ENCODE data around the gene ZNF777. TPM values are rescaled to one million over a fixed set of nuclear protein-coding genes. Genes with fewer than 3 reads are reported as not detected.

Gene ZNF777
- total RNA-seq, 1 experiment from 2014 or later: 15.6 TPM

DNA sequence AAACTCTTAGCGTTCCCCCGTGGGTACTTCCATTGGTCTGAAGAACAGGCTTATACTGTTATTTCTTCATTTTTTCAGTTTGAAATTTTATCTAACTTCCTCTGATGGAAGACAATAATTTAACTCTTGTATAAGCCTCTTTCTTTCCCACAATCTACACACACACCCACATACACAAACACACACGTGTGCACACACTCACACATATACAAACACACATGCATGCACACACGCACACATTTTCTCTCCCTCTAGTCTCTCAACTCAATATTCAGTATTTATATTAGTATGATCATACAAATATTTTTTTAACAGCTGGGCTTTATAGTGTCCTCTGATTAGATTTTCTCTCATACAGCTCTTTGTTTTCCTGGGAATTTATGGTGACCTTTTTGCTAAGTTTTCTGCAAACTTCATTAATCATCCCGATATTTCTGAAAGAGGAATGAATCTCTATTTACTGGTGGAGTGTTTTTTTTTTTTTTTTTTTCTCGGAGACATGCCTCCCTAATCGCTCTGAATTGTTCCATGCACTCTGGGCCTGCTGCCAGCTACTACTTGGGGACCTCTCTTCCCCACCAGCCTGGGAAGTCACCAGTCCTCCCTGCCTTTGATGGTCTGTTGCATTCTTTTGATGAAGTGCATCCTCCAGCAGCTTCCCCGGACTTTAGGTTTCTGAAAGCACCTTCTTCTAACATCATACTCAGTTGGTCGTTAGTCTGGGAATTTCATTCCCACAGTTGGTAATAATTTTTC lies 75.5 kb downstream of the ZNF777 start:
- Histone ChIP-seq H3K56ac (ENCODE audit: insufficient read length, low read depth, low read length) (no peak overlapping the region), H4K5ac (ENCODE audit: insufficient read length, low read depth, low read length) (no peak overlapping the region), H4K8ac (replicated peaks; ENCODE audit: insufficient read length, low read depth, low read length) (no peak overlapping the region), H3K23me2 (ENCODE audit: insufficient read length, low read depth, low read length, poor library complexity, severe bottlenecking) (no peaks in the 10 kb centered on the region), H3K9me3 (ENCODE audit: control insufficient read depth, low read depth, low read length) (no peaks in the 10 kb centered on the region), H3K4ac (ENCODE audit: low read depth, low read length) (no peak overlapping the region), H3K79me2 (ENCODE audit: insufficient read depth, low read length) (no peaks in the 10 kb centered on the region), H3K27me3 (ENCODE audit: insufficient read depth, low read length) (no peaks in the 10 kb centered on the region), H2AK5ac (ENCODE audit: insufficient read length, low read length) (no peak overlapping the region), H3K4me2 (ENCODE audit: insufficient read depth, insufficient read length, low read length) (no peak overlapping the region), H3K23ac (ENCODE audit: insufficient read length, low read depth, low read length) (no peak overlapping the region), H3K9ac (ENCODE audit: extremely low read depth, insufficient read length, low read length) (no peak overlapping the region), H3K14ac (ENCODE audit: insufficient read depth, low read length) (no peak overlapping the region), H4K91ac (ENCODE audit: insufficient read length, low read depth, low read length) (no peak overlapping the region), H3K27ac (ENCODE audit: insufficient read length, low read depth, low read length) (no peak overlapping the region), H2BK120ac (ENCODE audit: low read depth, low read length, poor library complexity, severe bottlenecking) (no peak overlapping the region), H2BK20ac (ENCODE audit: low read depth, low read length, poor library complexity, severe bottlenecking) (no peak overlapping the region), H2BK12ac (ENCODE audit: insufficient read length, low read depth, low read length) (no peak overlapping the region), H2AFZ (ENCODE audit: low read length) (no peak overlapping the region), H3K18ac (ENCODE audit: insufficient read length, low read depth, low read length) (no peak overlapping the region), H2BK5ac (ENCODE audit: insufficient read length, low read length) (no peak overlapping the region), H4K20me1 (ENCODE audit: control insufficient read depth, insufficient read depth, insufficient read length) (no peaks in the 10 kb centered on the region), H3T11ph (ENCODE audit: low read length) (no peak overlapping the region), H3K4me1 (ENCODE audit: insufficient read depth, low read length) (no peaks in the 10 kb centered on the region; the same call in 1 of the 2 replicates), H2BK15ac (ENCODE audit: low read depth, low read length) (no peak overlapping the region), H3K79me1 (ENCODE audit: insufficient read depth, low read depth, low read length, poor library complexity, severe bottlenecking) (no peaks in the 10 kb centered on the region)
- no peak for DNase-seq
- Mint-ChIP-seq H3K4me3 (no peak overlapping the region), H3K27ac (no peak overlapping the region), H3K27me3 (ENCODE audit: low read depth) (peaks cover 4% of the 10 kb centered on the region), H3K4me1 (peaks cover 18 to 26% of the 10 kb centered on the region in 2 experiments), H3K36me3 (ENCODE audit: insufficient read depth in 1 of 3, low read depth in 3 of 3) (no peaks in the 10 kb centered on the region), H3K9me3 (peaks cover 5 to 7% of the 10 kb centered on the region in 2 experiments)
- TF ChIP-seq CTCF (conservative IDR thresholded peaks at IDR 0.05): no peak
- WGBS (ENCODE audit: extremely low coverage, insufficient read length, low lambda C conversion rate): no CpG with 5 or more reads among the region's 9 CpGs

Other genes with a start within 250 kb of the ZNF777 start
- gene ZNF212, start 221.4 kb downstream of the ZNF777 start, total RNA-seq (2021): 21.1 and 22.9 TPM in 2 replicates
- gene ZNF783, start 198.9 kb downstream of the ZNF777 start, total RNA-seq (2021): 13.5 and 13.6 TPM in 2 replicates
- gene ZNF746, start 36.7 kb upstream of the ZNF777 start, total RNA-seq (2021): 25.6 and 26.7 TPM in 2 replicates

All from H9 (cell line).